Sigmoid colon (tissue), 7 donors: Measurements from ENCODE around the gene ADD1. TPM values are rescaled to one million over a fixed set of nuclear protein-coding genes. Genes with fewer than 3 reads are reported as not detected.
A peak's percentile ranks its signal among the peaks of the same experiment; 100 is the strongest.

Source experiments
- DNase-seq: peaks from one replicate; pipeline ENCODE4 v3.0.0-alpha.2; 2019
- H3K27ac ChIP-seq, 4 donors: fragments of 200-600 bp; sonication (generic); one replicate each; pipeline ENCODE4 v1.5.1; 2016 to 2019; ENCODE audit warnings: mild to moderate bottlenecking in 1 of 4
- H3K27me3 ChIP-seq, 3 donors: fragments of 200-600 bp; sonication (generic); one replicate each; pipeline ENCODE4 v1.5.1; 2019; ENCODE audit warnings: mild to moderate bottlenecking in 1 of 3
- H3K36me3 ChIP-seq, 4 donors: fragments of 200-600 bp; sonication (generic); one replicate each; pipeline ENCODE4 v1.5.1; 2016 to 2019
- H3K4me1 ChIP-seq, 4 donors: fragments of 200-600 bp; sonication (generic); one replicate each; pipeline ENCODE4 v1.5.1; 2017 to 2019
- H3K4me3 ChIP-seq, 4 donors: fragments of 200-600 bp; sonication (generic); one replicate each; pipeline ENCODE4 v1.5.1; 2017 to 2019; ENCODE audit warnings: mild to moderate bottlenecking in 2 of 4, moderate library complexity in 1 of 4
- H3K9me3 ChIP-seq, 4 donors: fragments of 200-600 bp in 3 of 4; sonication (generic) in 3 of 4; one replicate each; pipeline versions ENCODE4 v1.5.1 to v1.6.1; 2013 to 2019
- CTCF ChIP-seq, 4 experiments: fragments of 450-650 bp in 3 of 4; fragments of 200-600 bp in 1 of 4; IDR thresholded peaks; one replicate each; pipeline ENCODE4 v1.5.1; 2016 to 2019; ENCODE audit warnings: antibody characterized with exemption in 4 of 4, mild to moderate bottlenecking in 3 of 4, moderate library complexity in 2 of 4
- EP300 ChIP-seq, 4 donors: sonication (generic); formaldehyde crosslinking; IDR thresholded peaks; one replicate each; pipeline ENCODE4 v1.6.1; 2017; ENCODE audit warnings: antibody characterized with exemption in 4 of 4
- POLR2A ChIP-seq, 2 donors: fragments of 450-650 bp; IDR thresholded peaks; one replicate each; pipeline ENCODE4 v1.6.1; 2016; ENCODE audit warnings: antibody characterized with exemption in 2 of 2, mild to moderate bottlenecking in 2 of 2, moderate library complexity in 2 of 2
- POLR2AphosphoS5 ChIP-seq, 4 donors: sonication (generic); formaldehyde crosslinking; IDR thresholded peaks; one replicate each; pipeline ENCODE4 v1.6.1; 2017; ENCODE audit warnings: antibody characterized with exemption in 4 of 4
- WGBS, 2 donors: extraction: QIAGEN DNeasy Blood & Tissue Kit; methylation state at CpG; one replicate each; pipeline ENCODE4 v1.1.7; 2013; 5-methylcytosine and 5-hydroxymethylcytosine counted together
- intact Hi-C: fragments of 100-400 bp; cut with DNase I; formaldehyde crosslinking; loops from one replicate; pipeline ENCODE4 v1.15.1; 2023
- polyA plus RNA-seq, 3 donors: library from polyadenylated mRNA; stranded (reverse); fragments of 200-250 nt; gene quantifications; one replicate each; pipeline ENCODE4 v1.2.3, GENCODE V29; 2013
- total RNA-seq, 4 donors: library from RNA; depleted of rRNA; stranded (reverse); fragments of >200 nt; gene quantifications; one replicate each; pipeline ENCODE4 v1.1.0, GENCODE V29; 2016
- donor health status: healthy with polysubstance abuse.
- donor health status: Bipolar disorder and iron deficiency.
- donor health status: healthy.

ADD1 gene
- total and polyA plus RNA-seq, 7 donors, result 113 to 378 (median 166) TPM

- Histone ChIP-seq H3K36me3 (peaks cover 0 to 69% (median 6%) of the 10 kb centered on the region in 4 donors), H3K9me3 (no peaks in the 10 kb centered on the region), H3K27me3 (no peaks in the 10 kb centered on the region), H3K4me3 (no peak overlapping the region), H3K4me1 (no peaks in the 10 kb centered on the region), H3K27ac (no peak overlapping the region)
- no peak for TF ChIP-seq EP300 (IDR thresholded peaks at IDR 0.05)
- TF ChIP-seq POLR2AphosphoS5 (IDR thresholded peaks at IDR 0.05), result no peak
- peak; percentile 58 for DNase-seq
- intact Hi-C loops, result no loop called here
- WGBS, 2 donors, result 92 to 94% methylated on average over 31 of the region's 31 CpGs
Observed at GRCh38 chr4:2827071-2827873, 16.4 kb upstream of the ADD1 start.

GRCh38 chr4:2827874-2828751 lies 15.5 kb upstream of the ADD1 start:
- 83 to 91% methylated on average over 23 to 24 of the region's 24 CpGs for WGBS, 2 donors
- intact Hi-C loops, result no loop called here
- H3K27ac ChIP-seq, result no peak overlapping the region
- peak; percentile 63 for DNase-seq
- peaks cover 0 to 68% (median 6%) of the 10 kb centered on the region in 4 donors for H3K36me3 ChIP-seq
- no peak overlapping the region for H3K4me3 ChIP-seq
- no peak for TF ChIP-seq POLR2AphosphoS5 (IDR thresholded peaks at IDR 0.05)
- no peaks in the 10 kb centered on the region for H3K9me3 ChIP-seq
- no peaks in the 10 kb centered on the region for H3K27me3 ChIP-seq
- no peaks in the 10 kb centered on the region for H3K4me1 ChIP-seq

GRCh38 chr4:2828758-2829181 lies 14.9 kb upstream of the ADD1 start:
- WGBS, 2 donors, result 88 to 93% methylated on average over 17 of the region's 17 CpGs
- no peaks in the 10 kb centered on the region for H3K9me3 ChIP-seq
- TF ChIP-seq CTCF (IDR thresholded peaks at IDR 0.05) (no peak), EP300 (IDR thresholded peaks at IDR 0.05) (no peak)
- H3K36me3 ChIP-seq, result peaks cover 0 to 68% (median 8%) of the 10 kb centered on the region in 4 donors
- no peaks in the 10 kb centered on the region for H3K4me1 ChIP-seq
- no peaks in the 10 kb centered on the region for H3K27me3 ChIP-seq
- no peak overlapping the region for H3K27ac ChIP-seq
- intact Hi-C loops, result no loop called here
- no peak overlapping the region for H3K4me3 ChIP-seq
- peak; percentile 26 for DNase-seq

GRCh38 chr4:2829321-2829932 lies 14.2 kb upstream of the ADD1 start:
- 93 to 94% methylated on average over 18 of the region's 18 CpGs for WGBS, 2 donors
- no peak overlapping the region for H3K27ac ChIP-seq
- no peak overlapping the region for H3K4me3 ChIP-seq
- peaks cover 0 to 68% (median 9%) of the 10 kb centered on the region in 4 donors for H3K36me3 ChIP-seq
- no peaks in the 10 kb centered on the region for H3K27me3 ChIP-seq
- TF ChIP-seq EP300 (IDR thresholded peaks at IDR 0.05) (no peak), POLR2A (IDR thresholded peaks at IDR 0.05) (no peak), POLR2AphosphoS5 (IDR thresholded peaks at IDR 0.05) (no peak), CTCF (IDR thresholded peaks at IDR 0.05) (no peak)
- intact Hi-C loops, result no loop called here
- DNase-seq, result peak; percentile 52
- no peaks in the 10 kb centered on the region for H3K9me3 ChIP-seq
- no peaks in the 10 kb centered on the region for H3K4me1 ChIP-seq

GRCh38 chr4:2829933-2830451 lies 13.7 kb upstream of the ADD1 start:
- peaks cover 0 to 65% (median 9%) of the 10 kb centered on the region in 4 donors for H3K36me3 ChIP-seq
- no peaks in the 10 kb centered on the region for H3K27me3 ChIP-seq
- H3K4me3 ChIP-seq, result no peak overlapping the region
- H3K27ac ChIP-seq, result no peak overlapping the region
- DNase-seq, result peak; percentile 55
- TF ChIP-seq POLR2AphosphoS5 (IDR thresholded peaks at IDR 0.05) (no peak), CTCF (IDR thresholded peaks at IDR 0.05) (no peak), EP300 (IDR thresholded peaks at IDR 0.05) (no peak), POLR2A (IDR thresholded peaks at IDR 0.05) (no peak)
- H3K4me1 ChIP-seq, result no peaks in the 10 kb centered on the region
- 96% methylated on average over 19 of the region's 19 CpGs for whole genome bisulfite sequencing, 2 donors
- intact Hi-C loops, result no loop called here
- H3K9me3 ChIP-seq, result no peaks in the 10 kb centered on the region
